Endometrium (tissue), 2 donors: ENCODE results near the gene TBC1D22A.

Experiments used
- FAIRE-seq: peaks from 2 replicates; lab custom pipeline; 2012; peaks lifted over from hg19 to GRCh38; lab: Jason Lieb, UNC
- donor health status: control.
- donor health status: control.

TBC1D22A gene

DNA sequence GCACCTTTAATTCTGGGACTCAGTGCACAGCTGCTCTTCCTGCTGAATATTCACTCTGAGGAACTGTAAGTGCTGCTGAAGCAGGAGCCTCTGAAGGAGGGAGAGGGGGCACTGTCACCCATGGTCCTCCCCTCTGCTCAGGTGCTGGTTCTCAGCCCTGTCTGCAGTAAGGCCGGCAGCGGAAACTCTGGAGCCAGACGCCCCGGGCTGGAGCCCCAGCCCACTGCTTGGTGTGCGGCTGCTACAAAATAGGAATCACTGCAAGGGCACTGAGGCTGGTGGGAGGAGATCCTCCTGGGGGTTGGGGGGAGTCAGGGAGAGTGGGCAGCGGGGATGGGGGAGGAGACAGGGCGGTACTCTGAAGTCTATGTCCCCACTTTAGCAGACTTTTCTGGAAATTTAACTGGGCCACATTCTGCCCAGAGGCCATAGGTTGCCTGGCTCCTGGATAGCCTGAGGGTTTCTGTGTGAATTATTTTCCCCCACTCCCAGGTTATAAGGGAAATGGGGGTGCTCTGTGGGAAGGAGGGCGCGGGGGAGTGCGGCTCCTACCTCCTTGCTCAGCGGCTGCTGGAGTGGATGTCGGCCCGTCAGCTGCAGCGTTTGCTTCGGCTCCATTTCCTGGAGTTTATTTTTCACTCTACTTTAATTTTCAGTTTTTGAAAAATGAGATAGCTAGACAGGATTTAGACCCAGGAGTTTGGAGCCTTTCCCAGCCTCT is 33.6 kb downstream of the TBC1D22A start:
- FAIRE-seq, result no peak

- FAIRE-seq, result no peak
These were observed 34.2 kb downstream of the TBC1D22A start for GRCh38 chr22:46796566-46797195.

GRCh38 chr22:46797355-46797754 is 34.9 kb downstream of the TBC1D22A start:
- FAIRE-seq, result no peak

DNA sequence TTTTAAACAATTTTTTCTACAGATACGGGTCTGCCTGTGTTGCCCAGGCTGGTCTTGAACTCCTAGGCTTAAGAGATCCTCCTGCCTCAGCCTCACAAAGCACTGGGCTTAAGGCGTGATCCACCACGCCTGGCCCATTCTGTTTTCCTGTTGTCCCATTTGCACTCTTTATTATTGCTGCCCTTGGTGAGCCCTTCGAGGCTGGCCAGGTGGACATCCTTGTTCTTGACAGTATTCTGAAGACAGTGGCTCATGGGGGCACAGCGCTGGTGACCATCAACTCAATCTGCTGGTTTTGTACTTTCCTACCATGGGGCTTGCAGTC is 35.6 kb downstream of the TBC1D22A start:
- FAIRE-seq, result no peak

DNA sequence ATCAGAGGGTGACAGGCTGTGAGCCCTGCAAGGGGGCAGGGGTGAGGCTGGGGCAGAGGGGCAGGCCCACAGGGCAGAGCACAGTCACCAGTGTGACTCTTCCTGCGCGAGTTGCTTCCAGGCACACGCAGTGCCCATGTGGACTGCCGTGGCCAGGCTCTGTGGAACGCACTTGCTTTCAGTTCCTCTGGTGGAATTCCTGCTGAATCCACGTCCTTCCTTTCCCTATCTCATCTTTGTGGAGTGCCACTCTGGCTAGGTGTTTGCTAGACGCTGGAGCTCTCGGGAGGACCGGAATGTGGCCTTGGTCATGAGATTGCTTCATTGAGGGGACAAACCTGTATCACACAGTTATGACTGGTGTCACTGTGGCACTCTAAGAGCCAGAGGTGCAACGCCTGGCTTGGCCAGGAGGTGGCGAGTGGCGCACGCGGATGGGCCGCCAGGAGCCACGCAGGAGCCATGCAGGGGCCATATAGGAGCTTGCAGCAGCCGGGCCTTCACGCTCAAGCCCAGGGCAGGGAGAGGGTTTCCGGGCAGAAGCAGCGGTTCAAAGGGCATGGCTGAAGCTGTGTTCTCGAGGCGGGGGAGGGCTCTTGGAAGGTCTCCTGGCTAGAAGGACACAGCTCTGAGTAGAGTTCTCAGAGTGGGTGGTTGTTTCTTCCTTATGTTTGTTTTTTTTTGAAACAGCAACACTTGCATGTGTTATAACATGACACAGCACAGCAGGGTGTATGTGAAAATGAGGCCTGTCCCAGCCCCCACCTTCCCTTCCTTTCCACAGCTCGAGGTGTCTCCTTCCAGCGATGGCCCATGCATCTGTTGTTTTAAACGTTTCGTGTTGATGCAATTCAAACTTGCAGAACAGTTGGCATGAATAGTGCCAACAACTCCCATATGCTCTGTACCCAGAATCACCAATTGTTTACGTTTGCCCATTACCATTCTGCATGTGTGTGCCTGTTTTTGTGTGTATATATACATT is 36.2 kb downstream of the TBC1D22A start:
- FAIRE-seq, result no peak

DNA sequence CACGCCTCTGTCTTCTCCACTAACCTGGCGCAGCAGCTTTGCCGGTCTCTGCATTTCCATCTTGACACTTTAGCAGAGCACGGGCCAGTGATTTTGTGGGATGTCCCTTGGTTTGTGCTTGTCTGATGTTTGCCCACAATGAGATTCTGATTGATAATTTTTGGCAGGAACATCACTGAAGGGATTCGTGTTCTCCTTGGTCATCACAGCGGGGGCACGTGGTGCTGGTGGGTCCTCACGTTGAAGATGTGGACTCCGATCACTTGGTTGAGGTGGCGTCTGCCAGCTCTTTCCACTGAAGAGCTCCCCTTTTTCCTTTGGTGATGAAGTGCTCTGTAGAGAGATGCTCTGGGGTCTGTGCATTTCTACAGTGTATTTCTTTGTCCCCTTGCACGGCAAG is 37.2 kb downstream of the TBC1D22A start:
- FAIRE-seq, result no peak

- FAIRE-seq, result no peak
These were observed 37.8 kb downstream of the TBC1D22A start for GRCh38 chr22:46800102-46800857.

- no peak for FAIRE-seq
These were observed 38.9 kb downstream of the TBC1D22A start for GRCh38 chr22:46801331-46801811.

GRCh38 chr22:46801826-46802607 is 39.6 kb downstream of the TBC1D22A start:
- FAIRE-seq, result no peak

DNA sequence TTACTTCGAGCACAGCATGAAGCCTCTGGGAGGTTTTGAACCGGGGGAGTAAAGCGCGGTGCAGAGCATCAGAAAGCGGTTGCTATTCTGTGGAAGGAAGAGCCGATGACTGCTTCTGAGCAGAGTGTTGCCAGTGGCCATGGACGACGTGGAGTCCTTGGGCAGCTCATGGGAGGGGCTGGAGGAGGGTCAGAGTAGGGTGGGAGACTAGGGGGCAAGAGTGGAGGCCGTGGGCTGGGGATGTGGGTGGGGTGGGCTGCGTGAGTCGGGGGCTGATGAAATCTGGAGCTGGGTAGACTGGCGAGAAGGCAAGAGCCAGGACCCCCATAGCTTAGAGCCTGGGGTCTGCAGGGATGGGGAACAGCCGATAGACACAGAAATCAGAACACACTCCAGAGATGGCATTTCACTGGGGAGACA is 40.2 kb downstream of the TBC1D22A start:
- FAIRE-seq, result no peak

- no peak for FAIRE-seq
These were observed 40.8 kb downstream of the TBC1D22A start for GRCh38 chr22:46803031-46803880.

GRCh38 chr22:46803936-46804335 is 41.5 kb downstream of the TBC1D22A start:
- no peak for FAIRE-seq

DNA sequence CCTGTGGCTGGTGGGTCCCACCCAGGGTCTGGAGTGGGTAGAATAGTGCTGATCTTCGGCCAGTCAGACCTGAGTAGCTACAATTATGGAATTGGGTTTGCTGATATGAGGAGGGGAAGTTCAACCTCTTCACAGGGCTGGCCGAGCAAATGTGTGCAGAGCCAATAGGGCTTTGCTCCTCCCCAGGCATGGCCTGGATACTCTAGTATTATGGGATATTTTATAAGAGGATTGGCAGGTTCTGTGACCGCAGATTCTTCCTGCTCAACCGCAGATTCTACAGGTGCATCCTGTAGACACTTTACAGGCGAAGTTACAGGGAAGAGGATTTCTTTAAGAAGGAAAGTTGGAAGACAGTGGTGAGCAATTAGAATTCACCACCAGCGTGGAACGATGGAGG is 44.3 kb downstream of the TBC1D22A start:
- no peak for FAIRE-seq

DNA sequence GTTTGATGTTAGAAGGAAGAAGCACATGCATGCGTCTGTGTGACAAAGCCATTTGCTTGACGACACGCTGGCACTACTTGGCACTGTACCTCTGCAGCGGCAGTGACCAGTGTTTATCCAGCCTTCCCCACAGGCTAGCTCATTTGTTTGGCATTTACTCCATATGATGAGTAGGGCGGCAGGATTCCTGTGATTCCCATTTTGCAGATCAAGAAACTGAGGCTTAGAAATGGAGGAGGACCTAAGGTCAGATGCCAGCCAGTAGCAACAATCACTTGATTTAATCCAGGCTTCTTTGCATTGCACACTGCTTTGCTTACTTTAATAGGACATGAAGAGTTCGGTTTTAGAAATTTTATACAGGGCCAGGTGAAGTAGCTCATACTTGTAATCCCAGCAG is 45.0 kb downstream of the TBC1D22A start:
- FAIRE-seq, result no peak

- no peak for FAIRE-seq
These were observed 46.9 kb downstream of the TBC1D22A start for GRCh38 chr22:46809153-46809885.

DNA sequence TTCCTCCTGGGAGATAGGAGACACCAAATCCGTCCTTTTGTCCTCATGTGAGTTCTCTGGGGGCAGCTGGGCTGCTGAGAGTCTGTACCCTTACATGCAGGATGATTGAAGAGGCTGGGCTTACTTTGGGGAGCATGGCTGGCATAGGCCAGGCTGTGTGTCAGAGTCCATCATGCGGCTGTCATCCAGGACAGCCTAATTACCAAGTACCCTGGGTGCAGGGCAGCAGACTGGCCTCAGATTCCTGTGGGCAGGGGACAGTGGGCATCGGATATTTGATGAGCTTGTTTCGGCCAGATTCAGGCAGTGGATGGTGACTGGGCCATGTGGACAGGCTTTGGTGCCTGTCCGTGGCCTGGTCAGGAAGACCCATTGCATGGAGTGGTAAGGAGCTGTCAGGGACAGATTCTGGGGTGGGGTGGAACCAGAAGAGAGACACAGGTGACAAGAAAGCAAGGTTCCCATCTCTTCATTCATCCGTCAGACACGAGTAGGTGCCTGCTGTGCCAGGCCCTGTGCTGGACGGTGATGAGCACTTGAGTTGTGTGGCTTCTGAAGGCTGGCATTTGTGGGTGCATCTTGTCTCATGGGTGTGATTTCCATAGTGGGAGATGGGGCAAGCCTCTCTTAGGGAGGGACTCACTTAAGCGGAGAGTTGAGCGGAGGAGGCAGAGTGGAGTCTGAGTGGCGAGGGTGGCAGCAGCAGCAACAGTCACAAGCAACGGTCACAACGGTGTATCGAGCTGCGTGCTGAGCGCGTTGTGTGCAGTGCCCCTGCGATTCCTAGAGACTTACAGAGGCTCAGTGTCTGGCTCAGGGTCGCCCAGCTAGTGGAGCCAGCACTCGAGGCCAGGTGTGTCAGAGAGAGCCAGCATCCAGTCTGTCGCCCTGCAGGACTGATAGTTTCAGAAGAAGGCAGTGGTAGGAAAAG is 48.7 kb downstream of the TBC1D22A start:
- no peak for FAIRE-seq

GRCh38 chr22:46812034-46812605 is 49.7 kb downstream of the TBC1D22A start:
- no peak for FAIRE-seq

DNA sequence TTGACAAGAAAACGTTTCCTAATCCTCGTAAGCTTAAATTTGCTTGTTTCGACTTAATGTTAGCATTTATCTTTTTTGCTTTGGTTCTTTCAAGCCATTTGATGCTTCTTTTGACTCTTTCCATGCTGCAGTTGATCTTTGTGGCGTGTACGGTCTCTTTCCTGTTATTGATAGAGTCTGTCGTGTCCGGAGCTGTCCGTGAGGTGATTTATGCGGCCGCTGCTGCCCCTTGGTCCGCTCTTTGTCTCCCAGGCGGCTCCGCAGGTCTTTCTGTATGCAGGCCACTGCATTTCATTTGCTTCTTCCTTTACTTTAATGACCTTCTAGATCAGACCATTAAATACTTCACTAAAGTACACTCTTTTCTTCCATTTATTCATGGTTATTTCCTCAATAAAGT is 50.3 kb downstream of the TBC1D22A start:
- no peak for FAIRE-seq
